PC-9 (cell line): ENCODE results near the gene NTM.

Experiments used
- CTCF ChIP-seq: fragments of 200-600 bp; sonication (generic); conservative IDR thresholded peaks from 2 replicates; pipeline ENCODE4 v1.6.1; 2017; ENCODE audit warnings: mixed run types, antibody characterized with exemption, mild to moderate bottlenecking, moderate library complexity
- EZH2 ChIP-seq: fragments of 200-600 bp; sonication (generic); IDR thresholded peaks from 2 replicates; pipeline ENCODE4 v1.8.0; 2017; ENCODE audit warnings: antibody characterized with exemption, low read depth

- TF ChIP-seq EZH2: no peak
- TF ChIP-seq CTCF: no peak
Observed at GRCh38 chr11:131518305-131518838, 148.0 kb downstream of the NTM start.
